ENCODE results near the gene TMSB15B.
A peak's percentile ranks its signal among the peaks of the same experiment; 100 is the strongest.
"Not testable (repeated sequence)": the region's sequence is repeated elsewhere in the genome, so short reads cannot be mapped to it uniquely, and the experiment has no call there.

Gene TMSB15B

DNA sequence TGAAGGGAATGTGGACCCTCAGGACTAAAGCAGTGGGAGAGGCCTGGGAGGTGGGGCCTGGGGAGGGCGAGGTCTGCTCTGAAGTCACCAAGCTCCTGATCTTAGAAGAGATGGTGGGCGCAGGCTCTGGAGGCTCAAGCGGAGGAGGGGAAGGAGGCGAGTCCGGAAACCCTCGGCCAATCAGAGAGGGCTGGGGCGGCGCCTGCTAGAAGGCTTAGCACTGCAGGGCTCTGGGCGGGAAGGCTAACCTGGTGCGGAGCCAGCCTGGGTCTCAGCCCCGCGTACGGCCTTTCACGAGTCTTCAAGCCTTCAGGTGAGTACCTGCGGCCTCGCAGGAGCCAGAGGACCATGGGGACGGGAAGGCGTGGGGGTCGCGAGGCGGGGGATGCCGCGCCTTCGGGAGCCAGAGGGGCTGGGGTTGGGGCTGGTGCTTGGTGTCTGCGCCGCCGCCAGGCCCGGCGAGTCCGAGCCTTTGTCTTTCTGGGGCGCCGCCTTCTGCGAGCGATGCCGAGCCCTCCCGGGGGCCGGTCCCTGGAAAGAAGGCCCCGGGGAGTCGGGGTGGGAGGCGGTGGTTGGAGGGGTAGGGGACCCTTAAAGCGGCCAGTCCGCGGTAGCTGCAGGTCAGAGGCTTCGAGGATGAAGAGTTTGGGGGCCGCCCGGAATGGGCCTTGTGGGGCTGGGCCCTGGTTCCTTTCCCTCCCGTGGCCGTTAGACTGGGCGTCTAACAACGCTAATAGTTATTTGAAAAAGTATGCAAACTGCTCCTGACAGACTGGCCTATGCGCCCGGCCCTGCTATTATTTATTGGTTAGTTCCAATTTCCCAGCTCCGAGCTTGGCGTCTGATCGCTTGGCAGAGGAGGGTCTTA is at the start of gene TMSB15B:
Gene TMSB15B (plus strand): TSS at position 217 of the 868 bp plus-strand sequence.
- not testable (repeated sequence) for DNase-seq

DNA sequence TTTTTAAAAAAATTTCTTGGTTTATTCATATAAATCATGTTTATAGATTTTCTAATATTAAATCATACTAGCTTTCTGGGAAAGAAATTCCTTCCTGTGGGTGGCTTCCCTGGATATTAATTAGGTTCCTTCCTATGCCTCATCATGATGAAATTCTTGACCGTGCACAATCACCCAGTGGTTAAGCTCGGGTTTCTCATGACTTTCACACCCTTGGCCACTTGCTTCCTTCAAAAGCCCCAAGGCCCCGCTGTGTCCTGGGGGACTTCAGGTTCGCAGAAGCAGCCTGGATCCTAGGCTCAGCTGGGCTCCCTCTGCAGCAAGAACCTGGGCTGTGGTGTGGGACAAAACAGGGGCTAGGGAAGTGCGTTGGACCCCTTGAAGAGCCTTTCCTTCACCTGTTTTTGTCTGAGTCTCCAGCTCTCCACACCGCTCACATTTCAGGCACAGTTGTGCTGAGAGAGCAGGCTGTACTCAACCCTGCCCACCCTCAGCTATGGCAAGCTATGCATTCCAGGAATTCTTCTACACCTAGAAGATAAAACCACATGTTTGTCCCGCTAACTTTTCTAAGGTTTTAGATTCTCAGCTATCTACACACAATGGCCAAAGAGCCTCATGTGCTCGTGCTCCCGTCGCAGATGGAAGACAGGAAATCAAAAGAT is 48.9 kb upstream of the TMSB15B start:
- no peak for DNase-seq

- DNase-seq = peak; percentile 20
These were observed 44.4 kb upstream of the TMSB15B start for GRCh38 chrX:103918050-103918449.

DNA sequence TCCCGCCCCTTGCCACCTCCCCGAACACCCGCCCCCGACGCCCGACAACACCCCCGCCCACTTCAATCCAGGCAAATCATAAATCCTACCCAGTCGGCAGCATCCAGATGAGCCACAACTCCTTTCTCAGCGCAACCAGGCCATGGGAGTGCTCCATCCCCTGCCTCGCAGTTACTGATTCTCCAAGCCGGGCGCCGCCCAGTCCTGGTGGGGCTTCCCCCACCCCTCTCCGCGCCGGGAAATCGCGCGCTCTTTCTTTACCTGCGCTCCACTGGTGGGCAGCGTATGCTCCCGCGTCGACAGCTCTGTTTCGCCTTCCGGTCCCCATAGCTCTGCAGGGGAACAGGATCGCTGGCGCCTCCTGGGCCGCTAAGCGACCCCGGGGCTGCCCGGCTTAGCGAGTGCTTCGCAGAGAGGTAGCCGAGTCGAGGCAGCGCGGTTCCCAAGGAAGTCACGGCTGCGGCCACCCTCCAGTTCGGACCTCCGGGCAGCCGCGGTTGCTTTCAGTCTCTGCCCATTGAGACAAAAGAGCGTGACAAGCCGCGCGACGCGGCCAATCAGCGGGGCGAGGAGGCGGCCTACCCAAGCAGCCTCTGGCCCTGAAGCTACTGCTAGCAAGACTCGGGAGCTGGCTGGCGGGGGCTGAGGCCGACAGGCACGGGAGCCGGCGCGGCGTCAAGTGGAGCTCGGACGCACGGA is 43.7 kb upstream of the TMSB15B start:
- DNase-seq = peak; percentile 39

DNA sequence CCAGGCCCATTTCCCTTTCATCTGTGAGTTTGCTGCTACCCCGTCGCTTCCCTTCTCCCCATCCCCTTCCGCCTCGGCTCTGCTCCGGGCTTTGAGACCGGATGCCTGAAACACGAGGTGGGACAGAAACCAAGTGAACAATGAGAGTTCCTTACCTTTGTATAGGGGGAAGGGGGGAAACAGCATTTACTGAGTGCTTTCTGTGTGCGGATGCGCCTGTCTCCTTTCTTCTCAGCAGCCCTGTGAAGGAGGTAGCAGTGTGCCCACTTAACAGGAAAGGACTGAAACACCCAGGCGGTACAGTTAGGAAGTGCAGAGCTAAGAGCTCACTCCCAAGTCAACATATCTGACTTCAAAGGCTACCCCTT is 43.2 kb upstream of the TMSB15B start:
- DNase-seq = no peak

- not testable (repeated sequence) for DNase-seq
These were observed 41.9 kb upstream of the TMSB15B start for GRCh38 chrX:103920515-103920914.

DNA sequence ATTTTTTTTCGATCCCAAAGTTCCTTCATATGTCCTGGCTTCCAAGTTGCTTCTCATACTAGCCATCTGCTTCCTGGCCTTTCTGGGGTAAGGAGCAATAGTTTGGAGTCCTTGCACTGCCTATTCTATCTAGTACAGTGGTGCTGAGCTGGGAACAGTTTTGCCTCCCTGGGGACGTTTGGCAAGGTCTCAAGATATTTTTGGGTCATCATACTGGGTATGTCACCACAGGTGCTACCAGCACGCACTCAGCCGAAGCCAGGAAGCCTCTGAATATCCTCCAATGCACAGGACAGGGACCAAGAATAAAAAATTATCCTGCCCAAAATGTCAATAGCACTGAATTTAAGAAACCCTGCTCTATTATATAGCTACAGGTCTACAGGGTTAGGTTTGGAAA is 35.4 kb upstream of the TMSB15B start:
- no peak for DNase-seq

GRCh38 chrX:103927633-103928032 is 34.8 kb upstream of the TMSB15B start:
- DNase-seq = no peak

- DNase-seq = no peak
These were observed 30.3 kb upstream of the TMSB15B start for GRCh38 chrX:103932133-103932532.

DNA sequence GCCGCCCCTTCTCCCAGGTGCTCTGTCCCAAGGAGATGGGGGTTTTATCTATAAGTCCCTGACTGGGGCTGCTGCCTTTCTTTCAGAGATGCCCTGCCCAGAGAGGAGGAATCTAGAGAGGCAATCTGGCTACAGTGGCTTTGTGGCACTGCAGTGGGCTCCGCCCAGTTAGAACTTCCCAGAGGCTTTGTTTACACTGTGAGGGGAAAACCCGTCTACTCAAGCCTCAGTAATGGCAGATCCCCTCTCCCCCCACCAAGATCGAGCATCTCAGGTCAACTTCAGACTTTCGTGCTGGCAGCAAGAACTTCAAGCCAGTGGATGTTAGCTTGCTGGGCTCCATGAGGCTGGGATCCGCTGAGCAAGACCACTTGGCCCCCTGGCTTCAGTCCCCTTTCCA is 22.2 kb upstream of the TMSB15B start:
- not testable (repeated sequence) for DNase-seq

DNA sequence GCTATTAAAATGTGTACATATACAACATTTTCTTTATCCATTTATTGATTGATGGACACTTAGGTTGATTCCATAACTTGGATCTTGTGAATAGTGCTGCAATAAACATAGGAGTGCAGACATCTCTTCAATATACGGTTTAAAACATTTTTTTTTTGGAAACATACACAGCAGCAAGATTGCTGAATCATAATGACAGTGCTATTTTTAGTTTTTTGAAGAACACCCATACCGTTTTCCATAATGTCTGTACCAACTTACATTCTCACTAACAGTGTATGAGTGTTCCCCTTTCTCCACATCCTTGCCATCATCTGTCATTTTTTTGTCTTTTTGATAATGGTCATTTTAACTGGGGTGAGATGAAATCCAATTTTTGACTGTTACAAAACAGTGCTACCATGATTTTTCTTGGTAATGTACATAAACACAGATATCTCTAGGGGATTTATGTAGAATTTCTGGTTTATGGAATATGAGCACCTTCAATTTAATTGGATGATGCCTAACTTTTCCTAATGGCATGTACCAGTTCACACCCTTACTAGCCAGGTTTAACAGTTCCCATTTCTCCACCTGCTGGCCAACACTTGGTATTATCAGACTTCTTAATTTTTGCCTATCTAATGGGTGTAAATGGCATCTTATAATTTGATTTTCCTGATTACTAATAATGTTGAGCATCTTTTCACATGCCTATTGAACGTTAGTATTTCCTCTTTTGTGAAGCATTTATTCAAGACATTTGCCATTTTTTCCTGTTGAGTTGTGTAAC is 21.0 kb upstream of the TMSB15B start:
- DNase-seq = no peak

DNA sequence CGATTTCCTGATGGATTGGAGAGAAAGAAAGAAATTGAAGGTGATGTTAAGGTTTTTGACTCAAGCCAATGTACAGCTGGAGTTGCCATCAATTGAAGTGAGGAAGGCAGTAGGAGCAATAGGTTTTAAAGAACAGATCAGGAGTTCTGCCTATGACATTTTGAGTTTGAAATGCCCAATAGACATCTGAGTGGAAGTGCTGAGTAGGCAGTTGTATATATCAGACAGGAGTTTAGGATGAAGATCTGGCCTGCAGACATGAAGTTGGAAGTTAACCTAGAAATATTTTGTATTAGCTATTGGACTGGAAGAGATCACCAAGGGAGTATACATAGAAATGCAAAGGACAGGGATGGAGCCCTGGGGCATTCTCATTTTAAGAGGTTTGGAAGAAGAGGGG is 12.9 kb upstream of the TMSB15B start:
- no peak for DNase-seq

DNA sequence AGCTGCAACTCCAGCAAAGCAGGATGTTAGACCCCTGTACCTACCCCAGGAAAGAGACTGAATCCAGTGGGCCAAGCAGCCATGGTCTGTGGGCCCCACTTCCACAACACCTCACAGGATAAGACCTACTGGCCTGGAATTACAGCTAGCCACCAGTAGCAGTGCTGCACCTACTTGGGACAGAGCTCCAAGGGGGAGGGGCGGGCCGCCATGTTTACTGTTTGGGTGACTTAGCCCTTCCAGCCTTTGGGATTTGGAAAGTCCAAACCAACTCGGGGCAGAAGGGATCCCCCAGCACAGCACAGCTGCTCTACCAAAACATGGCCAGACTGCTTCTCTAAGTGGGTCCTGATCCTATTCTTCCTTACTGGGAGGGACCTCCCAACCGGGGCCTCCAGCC is 9.1 kb upstream of the TMSB15B start:
- no peak for DNase-seq

- no peak for DNase-seq
These were observed 8.2 kb upstream of the TMSB15B start for GRCh38 chrX:103954259-103954658.

- DNase-seq = not testable (repeated sequence)
These were observed 1.8 kb upstream of the TMSB15B start for GRCh38 chrX:103960599-103960998.

GRCh38 chrX:103983508-103983907 is 21.1 kb downstream of the TMSB15B start:
- DNase-seq = not testable (repeated sequence)

- DNase-seq = no peak
These were observed 36.8 kb downstream of the TMSB15B start for GRCh38 chrX:103999234-103999633.

DNA sequence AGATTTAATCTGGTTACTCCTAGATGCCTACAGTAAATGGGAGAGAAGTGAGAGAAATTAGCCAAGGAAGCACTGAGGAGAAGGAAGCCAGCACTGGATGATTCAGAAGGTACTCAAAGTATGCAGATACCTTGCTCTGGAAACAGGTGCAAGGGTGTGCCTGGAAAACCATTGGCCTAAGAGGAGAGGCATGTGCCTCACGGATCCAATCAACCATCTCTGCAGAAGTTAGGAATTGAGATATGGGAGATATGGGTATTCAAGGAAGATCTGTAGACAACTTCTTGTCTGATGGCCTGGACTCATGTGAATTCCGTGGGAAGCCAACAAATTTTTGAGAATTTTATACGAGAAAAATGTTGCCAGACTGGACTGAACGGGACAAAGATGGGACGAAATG is 46.4 kb downstream of the TMSB15B start:
- no peak for DNase-seq

GRCh38 chrX:104013158-104013557 is 50.7 kb downstream of the TMSB15B start:
- DNase-seq = no peak

GRCh38 chrX:104013606-104014005 is 51.2 kb downstream of the TMSB15B start, which contains the start of gene H2BW1:
Gene H2BW1, minus strand, starts transcription at chrX:104013708. Its CDS starts 132 bp downstream, at chrX:104013576.
- DNase-seq = no peak

DNA sequence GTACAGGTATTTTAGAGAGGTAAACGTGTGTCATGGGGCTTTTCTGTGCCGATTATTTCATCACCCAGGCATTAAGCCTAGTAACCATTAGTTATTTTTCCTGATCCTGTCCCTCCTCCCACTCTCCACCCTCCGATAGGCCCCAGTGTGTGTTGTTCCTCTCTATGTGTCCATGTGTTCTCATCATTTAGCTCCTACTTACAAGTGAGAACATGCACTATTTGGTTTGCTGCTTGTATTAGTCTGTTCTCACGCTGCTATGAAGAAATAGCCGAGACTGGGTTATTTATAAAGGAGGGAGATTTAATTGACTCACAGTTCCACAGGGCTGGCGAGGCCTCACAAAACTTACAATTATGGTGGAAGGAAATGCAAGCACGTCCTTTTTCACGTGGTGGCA is 53.1 kb downstream of the TMSB15B start:
- DNase-seq = not testable (repeated sequence)
